ENCODE measurements around the gene HEMK1.
A peak's percentile ranks its signal among the peaks of the same experiment; 100 is the strongest.

Gene HEMK1

GRCh38 chr3:50568947-50569749, at the start of gene HEMK1:
Gene HEMK1, plus strand, starts transcription at chr3:50569522. Its CDS starts 1,583 bp downstream, at chr3:50571105.
- peak; percentile 94 for DNase-seq

- no peak for DNase-seq
These were observed 48.5 kb upstream of the HEMK1 start for GRCh38 chr3:50520849-50521248.

GRCh38 chr3:50521572-50521971, 47.8 kb upstream of the HEMK1 start:
- no peak for DNase-seq

GRCh38 chr3:50523279-50523811, 46.0 kb upstream of the HEMK1 start:
- no peak for DNase-seq

GRCh38 chr3:50524746-50525145, 44.6 kb upstream of the HEMK1 start:
- no peak for DNase-seq

GRCh38 chr3:50525191-50525910, 44.0 kb upstream of the HEMK1 start:
- no peak for DNase-seq

GRCh38 chr3:50525987-50526386, 43.3 kb upstream of the HEMK1 start:
- DNase-seq: peak; percentile 40

- DNase-seq: no peak
These were observed 39.0 kb upstream of the HEMK1 start for GRCh38 chr3:50530001-50530970.

GRCh38 chr3:50531201-50531600, 38.1 kb upstream of the HEMK1 start:
- no peak for DNase-seq

- DNase-seq: no peak
These were observed 37.1 kb upstream of the HEMK1 start for GRCh38 chr3:50532062-50532705.

GRCh38 chr3:50533316-50533715, 36.0 kb upstream of the HEMK1 start:
- DNase-seq: no peak

GRCh38 chr3:50533807-50534461, 35.4 kb upstream of the HEMK1 start:
- no peak for DNase-seq

GRCh38 chr3:50534681-50535330, 34.5 kb upstream of the HEMK1 start:
- no peak for DNase-seq

- no peak for DNase-seq
These were observed 32.7 kb upstream of the HEMK1 start for GRCh38 chr3:50536471-50537180.

GRCh38 chr3:50537421-50538129, 31.7 kb upstream of the HEMK1 start:
- no peak for DNase-seq

GRCh38 chr3:50539356-50540286, 29.7 kb upstream of the HEMK1 start:
- no peak for DNase-seq

- peak; percentile 58 for DNase-seq
These were observed 26.9 kb upstream of the HEMK1 start for GRCh38 chr3:50542177-50543034.

GRCh38 chr3:50545781-50546180, 23.5 kb upstream of the HEMK1 start:
- DNase-seq: no peak
